22Rv1 (cell line): Measurements from ENCODE around the gene GALNT7.

Experiments
- CTCF ChIP-seq: fragments of 450-650 bp; IDR thresholded peaks from 2 replicates; pipeline ENCODE4 v1.5.1; 2017; ENCODE audit warnings: mild to moderate bottlenecking
- ZFX ChIP-seq: fragments of 450-650 bp; IDR thresholded peaks from 2 replicates; pipeline ENCODE4 v1.6.1; 2017; ENCODE audit warnings: antibody characterized with exemption, borderline replicate concordance

DNA sequence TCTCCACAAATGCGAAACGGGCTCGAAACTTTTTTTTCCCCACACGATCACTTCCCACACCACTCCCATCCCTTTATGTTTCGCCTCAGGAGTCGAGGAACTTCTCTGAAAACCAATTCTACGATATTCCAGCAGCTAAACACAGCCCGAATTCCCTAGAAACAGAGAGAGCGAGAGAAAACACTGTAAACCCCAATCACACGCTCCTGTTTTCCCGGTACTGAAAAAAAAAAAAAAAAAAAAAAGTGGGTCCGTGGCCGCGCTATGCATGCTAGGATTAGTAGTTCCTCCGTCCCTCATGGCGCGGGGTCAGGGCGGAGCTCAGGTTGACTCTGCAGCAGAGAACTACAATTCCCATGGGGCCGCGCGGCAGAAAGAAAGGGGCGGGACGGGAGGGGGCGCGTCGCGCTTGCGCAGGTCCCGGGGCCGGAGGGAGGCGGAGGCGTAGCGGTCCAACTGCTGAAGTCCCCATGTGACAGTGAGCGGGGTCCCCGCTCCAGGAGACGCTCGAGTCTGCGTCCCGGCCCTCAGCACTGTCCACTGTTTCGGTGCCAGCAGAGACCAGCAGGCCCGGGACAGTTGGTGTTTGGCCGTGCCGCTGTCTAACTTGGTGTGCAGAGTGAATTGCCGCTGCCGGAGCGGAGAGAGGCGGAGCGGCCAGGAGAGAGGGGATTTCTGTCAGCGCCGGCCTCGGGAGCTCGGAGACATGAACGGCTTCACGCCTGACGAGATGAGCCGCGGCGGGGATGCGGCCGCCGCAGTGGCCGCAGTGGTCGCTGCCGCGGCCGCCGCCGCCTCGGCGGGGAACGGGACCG lies 202.1 kb downstream of the GALNT7 start, which contains the start of gene SAP30:
- TF ChIP-seq CTCF (no peak), ZFX (no peak)
